Esophagus squamous epithelium (tissue), 5 donors: ENCODE measurements around the gene BTG3. TPM values are rescaled to one million over a fixed set of nuclear protein-coding genes. Genes with fewer than 3 reads are reported as not detected.

Source experiments
- DNase-seq: peaks from one replicate; lab custom pipeline; 2025; lab: John Stamatoyannopoulos, UW
- H3K27ac ChIP-seq, 4 donors: fragments of 200-600 bp; sonication (generic); one replicate each; pipeline ENCODE4 v1.5.1; 2016 to 2019; ENCODE audit warnings: mild to moderate bottlenecking in 1 of 4
- H3K27me3 ChIP-seq, 4 donors: fragments of 200-600 bp; sonication (generic); 1 replicate in 3 of 4; 2 replicates in 1 of 4; pipeline versions ENCODE4 v1.5.1 to v1.6.0; 2017 to 2021; ENCODE audit warnings: antibody characterized with exemption in 1 of 4
- H3K36me3 ChIP-seq, 3 donors: fragments of 200-600 bp; sonication (generic); one replicate each; pipeline ENCODE4 v1.5.1; 2016 to 2019
- H3K4me1 ChIP-seq, 3 donors: fragments of 200-600 bp; sonication (generic); one replicate each; pipeline ENCODE4 v1.5.1; 2017 to 2019
- H3K4me3 ChIP-seq, 4 donors: fragments of 200-600 bp; sonication (generic); 1 replicate in 3 of 4; 2 replicates in 1 of 4; pipeline ENCODE4 v1.5.1; 2016 to 2019; ENCODE audit warnings: mild to moderate bottlenecking in 2 of 4, moderate library complexity in 1 of 4
- H3K9me3 ChIP-seq, 3 donors: fragments of 200-600 bp; sonication (generic); one replicate each; pipeline ENCODE4 v1.5.1; 2016 to 2019
- POLR2A ChIP-seq, 4 donors: fragments of 450-650 bp; IDR thresholded peaks; one replicate each; pipeline ENCODE4 v1.6.1; 2017; ENCODE audit warnings: antibody characterized with exemption in 4 of 4, mild to moderate bottlenecking in 4 of 4, moderate library complexity in 3 of 4
- WGBS, 2 donors: methylation state at CpG; one replicate each; pipeline ENCODE4 v1.1.5; 2018; 5-methylcytosine and 5-hydroxymethylcytosine counted together
- intact Hi-C: fragments of 100-400 bp; cut with DNase I; formaldehyde crosslinking; loops from one replicate; pipeline ENCODE4 v1.15.0; 2022
- total RNA-seq, 4 donors: library from RNA; depleted of rRNA; stranded (reverse); fragments of >200 nt; gene quantifications; one replicate each; pipeline ENCODE4 v1.1.0, GENCODE V29; 2016
- TF ChIP-seq, protein P1 (sequence below), 6 experiments: fragments of 450-650 bp in 4 of 6; fragments of 200-600 bp in 2 of 6; sonication (generic) in 2 of 6; IDR thresholded peaks; one replicate each; pipeline ENCODE4 v1.5.1; 2016 to 2019; ENCODE audit warnings: antibody characterized with exemption in 6 of 6, mild to moderate bottlenecking in 4 of 6, moderate library complexity in 4 of 6
- donor health status: DM: yes; HTN: yes; CAD: no.

BTG3 gene
- total RNA-seq, 4 donors from 2014 or later, result 29.5 to 61.4 (median 44.8) TPM

DNA sequence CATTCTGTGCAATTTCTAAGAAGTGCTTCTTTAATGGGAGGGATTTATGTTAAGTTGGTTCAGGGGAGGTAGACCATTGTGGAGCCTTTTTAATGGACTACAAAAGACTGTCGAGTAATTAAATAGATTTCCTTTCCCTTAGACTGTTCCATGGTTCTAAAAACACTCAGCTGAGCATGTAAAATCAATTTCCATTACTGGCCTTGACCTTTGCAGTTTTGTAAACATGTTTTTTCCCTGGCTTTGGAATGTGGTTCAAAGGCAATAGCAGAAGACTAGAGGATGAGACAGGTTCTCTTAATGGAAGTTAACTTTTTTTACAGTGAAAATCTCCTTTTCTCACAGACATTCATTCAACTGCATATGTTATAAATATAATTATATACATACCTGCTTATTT is 37.6 kb upstream of the BTG3 start:
- H3K27me3 ChIP-seq, result peaks cover 0 to 4% (median 0%) of the 10 kb centered on the region in 4 donors
- intact Hi-C loops, result no loop called here
- DNase-seq, result no peak
- no peak for TF ChIP-seq POLR2A (IDR thresholded peaks at IDR 0.05)
- TF ChIP-seq, protein P1, sequence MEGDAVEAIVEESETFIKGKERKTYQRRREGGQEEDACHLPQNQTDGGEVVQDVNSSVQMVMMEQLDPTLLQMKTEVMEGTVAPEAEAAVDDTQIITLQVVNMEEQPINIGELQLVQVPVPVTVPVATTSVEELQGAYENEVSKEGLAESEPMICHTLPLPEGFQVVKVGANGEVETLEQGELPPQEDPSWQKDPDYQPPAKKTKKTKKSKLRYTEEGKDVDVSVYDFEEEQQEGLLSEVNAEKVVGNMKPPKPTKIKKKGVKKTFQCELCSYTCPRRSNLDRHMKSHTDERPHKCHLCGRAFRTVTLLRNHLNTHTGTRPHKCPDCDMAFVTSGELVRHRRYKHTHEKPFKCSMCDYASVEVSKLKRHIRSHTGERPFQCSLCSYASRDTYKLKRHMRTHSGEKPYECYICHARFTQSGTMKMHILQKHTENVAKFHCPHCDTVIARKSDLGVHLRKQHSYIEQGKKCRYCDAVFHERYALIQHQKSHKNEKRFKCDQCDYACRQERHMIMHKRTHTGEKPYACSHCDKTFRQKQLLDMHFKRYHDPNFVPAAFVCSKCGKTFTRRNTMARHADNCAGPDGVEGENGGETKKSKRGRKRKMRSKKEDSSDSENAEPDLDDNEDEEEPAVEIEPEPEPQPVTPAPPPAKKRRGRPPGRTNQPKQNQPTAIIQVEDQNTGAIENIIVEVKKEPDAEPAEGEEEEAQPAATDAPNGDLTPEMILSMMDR (IDR thresholded peaks at IDR 0.05), result no peak
- 56 to 63% methylated on average over 1 of the region's 1 CpG for WGBS, 2 donors
- no peaks in the 10 kb centered on the region for H3K36me3 ChIP-seq
- no peak overlapping the region for H3K27ac ChIP-seq
- no peaks in the 10 kb centered on the region for H3K4me1 ChIP-seq
- H3K9me3 ChIP-seq, result peaks cover 0 to 3% (median 0%) of the 10 kb centered on the region in 3 donors
- H3K4me3 ChIP-seq, result no peak overlapping the region

DNA sequence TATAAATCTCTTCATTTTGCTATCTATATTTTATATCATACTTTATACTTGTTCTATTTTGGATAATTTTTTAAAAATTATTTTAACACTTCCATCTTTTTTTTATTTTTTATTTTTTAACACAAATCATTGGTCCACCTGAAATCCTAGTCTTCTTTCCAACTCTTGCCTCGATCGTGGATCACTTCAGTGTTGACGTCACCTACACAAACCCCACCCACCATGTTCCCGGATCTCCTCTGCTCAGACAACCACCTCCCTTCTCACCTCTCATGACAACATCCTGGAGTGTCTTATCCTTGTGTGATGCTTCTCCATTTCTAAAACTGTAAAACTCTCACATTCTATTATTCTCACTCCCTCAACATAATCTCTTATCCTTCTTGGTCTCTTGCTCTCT is 34.1 kb upstream of the BTG3 start:
- H3K36me3 ChIP-seq, result no peaks in the 10 kb centered on the region
- no peak for TF ChIP-seq POLR2A (IDR thresholded peaks at IDR 0.05)
- TF ChIP-seq, protein P1 (IDR thresholded peaks at IDR 0.05), result no peak
- H3K4me1 ChIP-seq, result no peaks in the 10 kb centered on the region
- intact Hi-C loops, result no loop called here
- peaks cover 0 to 4% (median 0%) of the 10 kb centered on the region in 4 donors for H3K27me3 ChIP-seq
- 87 to 95% methylated on average over 4 of the region's 4 CpGs for WGBS, 2 donors
- peaks cover 0 to 3% (median 0%) of the 10 kb centered on the region in 3 donors for H3K9me3 ChIP-seq
- no peak overlapping the region for H3K27ac ChIP-seq
- no peak for DNase-seq
- no peak overlapping the region for H3K4me3 ChIP-seq

DNA sequence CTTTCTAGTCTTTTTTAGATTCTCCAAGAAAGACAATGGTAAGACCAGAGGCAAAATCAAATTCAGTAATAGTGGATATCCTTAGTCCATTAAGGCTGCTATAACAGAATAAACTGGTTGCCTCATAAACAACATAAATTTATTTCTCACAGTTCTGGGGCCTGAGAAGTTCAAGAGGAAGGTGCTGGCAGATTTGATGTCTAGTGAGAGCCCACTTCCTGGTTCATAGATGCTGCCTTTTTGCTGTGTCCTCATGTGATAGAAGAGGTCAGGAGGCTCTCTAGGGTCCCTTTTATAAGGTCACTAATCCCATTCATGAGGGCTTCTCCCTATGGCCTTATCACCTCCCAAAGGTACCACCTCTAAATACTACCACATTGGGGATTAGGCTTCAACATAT is 31.5 kb upstream of the BTG3 start:
- no peak for DNase-seq
- intact Hi-C loops, result no loop called here
- Histone ChIP-seq H3K4me3 (no peak overlapping the region), H3K9me3 (peaks cover 0 to 3% (median 0%) of the 10 kb centered on the region in 3 donors), H3K36me3 (no peaks in the 10 kb centered on the region), H3K4me1 (no peaks in the 10 kb centered on the region), H3K27me3 (no peaks in the 10 kb centered on the region), H3K27ac (no peak overlapping the region)
- TF ChIP-seq, protein P1 (IDR thresholded peaks at IDR 0.05), result no peak
- TF ChIP-seq POLR2A (IDR thresholded peaks at IDR 0.05), result no peak

GRCh38 chr21:17640821-17641220 is 28.1 kb upstream of the BTG3 start:
- Histone ChIP-seq H3K27me3 (no peaks in the 10 kb centered on the region), H3K4me3 (no peak overlapping the region), H3K4me1 (no peaks in the 10 kb centered on the region), H3K27ac (no peak overlapping the region), H3K36me3 (no peaks in the 10 kb centered on the region), H3K9me3 (no peaks in the 10 kb centered on the region)
- no peak for TF ChIP-seq POLR2A (IDR thresholded peaks at IDR 0.05)
- TF ChIP-seq, protein P1 (IDR thresholded peaks at IDR 0.05), result no peak
- DNase-seq, result no peak
- intact Hi-C loops, result no loop called here
- 89 to 92% methylated on average over 2 of the region's 2 CpGs for WGBS, 2 donors

DNA sequence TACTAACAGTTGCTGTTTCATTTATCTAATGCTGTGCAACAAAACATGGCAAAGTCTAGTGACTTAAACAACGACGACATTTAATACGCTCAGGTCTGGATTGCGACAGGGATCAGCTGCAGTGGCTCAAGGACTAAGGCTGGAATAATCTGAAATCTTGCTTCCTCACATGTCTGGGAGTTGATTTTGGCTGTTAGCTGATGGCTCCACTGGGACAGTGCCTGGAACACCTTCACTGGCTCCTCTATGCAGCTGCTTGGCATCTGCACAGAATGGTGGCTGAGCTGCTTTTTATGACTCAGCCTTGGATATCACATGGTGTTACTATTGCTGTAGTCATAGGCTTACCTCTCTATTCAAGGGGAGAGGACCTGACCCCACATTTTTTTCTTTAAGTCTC is 24.0 kb upstream of the BTG3 start:
- WGBS, 2 donors, result 68 to 80% methylated on average over 4 of the region's 4 CpGs
- intact Hi-C loops, result no loop called here
- no peak for DNase-seq
- Histone ChIP-seq H3K9me3 (no peaks in the 10 kb centered on the region), H3K4me3 (no peak overlapping the region), H3K27ac (no peak overlapping the region), H3K36me3 (no peaks in the 10 kb centered on the region), H3K4me1 (no peaks in the 10 kb centered on the region), H3K27me3 (no peaks in the 10 kb centered on the region)
- no peak for TF ChIP-seq POLR2A (IDR thresholded peaks at IDR 0.05)
- TF ChIP-seq, protein P1 (IDR thresholded peaks at IDR 0.05), result no peak
